CD1c-positive myeloid dendritic cell (primary cell): Measurements from ENCODE around the gene SHC1.
"Not testable (repeated sequence)": the region's sequence is repeated elsewhere in the genome, so short reads cannot be mapped to it uniquely, and the experiment has no call there.

ENCODE experiments used
- DNase-seq: peaks from one replicate; pipeline ENCODE4 v3.0.0-alpha.2; 2016; ENCODE audit errors: extremely low spot score

Gene SHC1

DNA sequence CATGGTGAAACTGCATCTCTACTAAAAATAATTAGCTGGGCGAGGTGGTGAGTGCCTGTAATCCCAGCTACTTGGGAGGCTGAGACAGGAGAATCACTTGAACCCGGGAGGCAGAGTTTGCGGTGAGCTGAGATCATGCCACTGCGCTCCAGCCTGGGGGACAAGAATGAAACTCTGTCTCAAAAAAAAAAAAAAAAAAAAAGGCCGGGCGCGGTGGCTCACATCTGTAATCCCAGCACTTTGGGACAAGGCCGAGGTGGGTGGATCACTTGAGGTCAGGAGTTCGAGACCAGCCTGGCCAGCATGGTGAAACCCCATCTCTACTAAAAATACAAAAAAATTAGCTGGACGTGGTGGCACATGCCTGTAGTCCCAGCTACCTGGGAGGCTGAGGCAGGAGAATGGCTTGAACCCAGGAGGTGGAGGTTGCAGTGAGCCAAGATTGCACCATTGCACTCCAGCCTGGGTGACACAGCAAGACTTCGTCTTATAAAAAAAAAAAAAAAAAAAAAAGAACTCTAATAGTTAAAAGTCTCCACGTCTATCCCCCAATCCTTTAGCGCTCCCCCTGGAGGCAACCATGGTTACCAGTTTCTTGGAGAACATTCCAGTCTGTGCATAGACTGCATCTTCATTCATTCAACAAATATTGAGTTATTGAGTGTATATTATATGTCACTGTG lies 24.9 kb upstream of the SHC1 start:
- not testable (repeated sequence) for DNase-seq

DNA sequence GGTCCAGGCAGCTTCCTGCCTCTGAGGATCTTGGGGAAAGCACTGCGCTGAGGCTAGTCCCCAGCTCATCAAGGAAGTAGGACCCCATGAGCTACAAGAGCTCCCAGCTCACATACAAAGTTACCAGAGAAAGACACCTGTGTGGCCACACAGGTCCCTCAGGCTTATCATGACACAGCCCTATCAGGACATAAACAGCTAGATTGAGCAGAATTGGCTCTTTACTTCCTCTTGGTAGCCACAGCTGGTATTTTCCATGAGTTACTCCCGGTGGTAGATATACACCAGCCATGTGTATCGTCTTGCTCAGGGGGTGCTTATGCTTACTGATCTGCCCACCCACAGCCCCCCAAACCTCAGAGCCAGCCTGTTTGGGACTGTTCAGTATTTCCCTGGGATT lies 24.0 kb upstream of the SHC1 start:
- DNase-seq = no peak

DNA sequence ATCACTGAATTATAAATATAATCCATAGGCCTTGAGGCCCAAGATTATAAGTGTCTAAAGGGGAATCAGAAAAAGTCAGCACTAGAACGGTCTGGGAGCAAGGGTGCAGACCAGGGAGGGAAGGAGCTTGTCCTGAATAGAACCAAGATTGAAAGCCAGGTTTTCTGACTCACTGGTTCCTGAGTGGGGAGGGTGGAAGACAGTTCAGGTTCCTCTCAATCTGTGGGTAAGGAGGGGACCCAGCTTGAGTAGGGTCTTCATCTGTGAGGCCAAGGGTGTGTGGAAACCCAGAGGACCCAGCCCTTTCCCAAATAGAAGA lies 23.7 kb upstream of the SHC1 start:
- no peak for DNase-seq

DNA sequence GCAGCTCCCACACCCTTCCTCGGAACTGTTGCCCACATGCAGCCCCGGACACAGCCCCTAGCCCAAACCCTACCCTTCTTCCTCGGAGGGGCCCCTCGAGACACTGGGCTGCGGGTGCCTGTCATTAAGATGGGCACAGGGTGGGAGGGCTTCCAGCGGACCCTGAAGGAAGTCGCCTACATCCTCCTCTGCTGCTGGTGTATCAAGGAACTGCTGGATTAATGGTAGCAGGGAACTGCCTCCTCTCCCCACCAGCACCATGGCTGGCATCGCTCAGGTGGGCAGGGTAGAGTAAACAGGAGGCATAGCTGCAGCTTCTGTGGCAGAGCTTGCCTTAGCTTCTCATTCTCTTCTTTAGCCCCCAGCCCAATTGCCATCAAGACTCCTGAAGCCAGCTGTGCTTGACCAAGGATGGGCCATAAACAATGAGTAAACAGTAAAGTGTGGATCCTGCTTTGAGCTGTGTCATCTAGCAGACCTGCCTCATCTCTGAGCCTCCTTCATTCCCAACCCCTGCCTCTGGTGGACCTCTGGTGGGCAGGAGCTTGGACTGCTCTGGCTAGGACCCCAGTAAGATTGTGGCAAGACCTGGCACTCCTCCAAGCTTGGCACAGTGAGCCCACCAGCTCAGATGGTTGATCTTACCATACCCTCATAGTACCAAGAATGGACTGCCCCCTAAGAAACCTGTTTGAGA lies 23.2 kb upstream of the SHC1 start, which contains the start of gene LENEP:
Gene LENEP (plus strand): TSS at position 15 of the 697 bp plus-strand sequence. CDS start 22 bp downstream, at position 37.
- no peak for DNase-seq

DNA sequence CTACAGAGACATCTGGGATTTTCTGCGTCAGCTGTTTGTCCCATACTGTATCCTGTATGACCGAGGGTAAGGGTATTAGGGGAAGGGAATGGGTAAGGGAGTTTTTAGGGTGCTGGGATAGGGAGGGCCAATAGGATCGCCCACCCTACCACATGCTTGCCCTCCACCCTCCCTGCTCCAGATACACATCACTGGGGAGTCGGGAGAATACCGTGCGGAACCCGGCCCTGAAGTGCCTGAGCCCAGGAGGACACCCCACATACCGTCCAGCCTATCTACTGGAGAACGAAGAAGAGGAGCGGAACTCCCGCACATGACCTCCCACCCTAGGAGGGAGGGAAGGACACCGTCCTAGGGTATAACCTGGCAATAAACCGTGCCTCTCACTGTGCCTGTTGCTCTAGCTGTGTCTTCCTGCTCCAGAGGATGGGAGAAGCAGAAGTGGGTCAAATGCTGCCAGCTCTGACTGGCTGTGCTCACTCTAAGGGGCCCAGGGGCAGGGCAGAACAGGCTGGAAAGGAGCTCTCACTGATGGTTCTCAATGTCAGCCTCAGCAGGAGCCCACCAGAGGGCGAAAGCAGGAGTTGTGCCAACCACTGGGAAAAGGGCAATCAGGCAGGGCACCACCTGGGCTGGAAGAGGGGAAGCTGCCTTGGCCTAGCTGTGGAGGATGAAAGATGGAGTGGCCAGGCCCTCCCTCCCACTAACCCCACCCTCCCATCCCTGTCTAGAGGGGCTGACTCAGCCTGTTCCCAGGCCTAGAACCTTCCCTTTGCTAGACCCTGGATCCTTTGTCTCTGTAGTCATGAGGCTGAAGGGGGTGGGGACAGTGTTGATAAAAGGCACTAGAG lies 22.4 kb upstream of the SHC1 start:
- no peak for DNase-seq

DNA sequence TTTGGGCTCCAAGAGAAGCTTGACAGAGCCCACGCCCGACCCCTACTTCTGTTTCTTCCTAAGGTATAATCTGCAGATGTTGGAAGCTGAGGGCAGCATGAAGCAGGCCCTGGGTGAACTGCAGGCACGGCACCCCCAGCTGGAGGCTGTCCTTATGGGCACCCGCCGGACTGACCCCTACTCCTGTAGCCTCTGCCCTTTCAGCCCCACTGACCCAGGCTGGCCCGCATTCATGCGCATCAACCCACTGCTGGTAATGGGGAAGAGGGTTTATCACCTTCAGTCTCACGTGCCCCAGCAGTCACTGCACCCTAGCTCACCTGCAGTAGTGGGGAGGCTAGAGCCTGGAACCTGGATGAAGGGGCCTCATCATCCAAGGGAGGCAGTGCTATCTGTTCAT lies 19.7 kb upstream of the SHC1 start:
- no peak for DNase-seq

DNA sequence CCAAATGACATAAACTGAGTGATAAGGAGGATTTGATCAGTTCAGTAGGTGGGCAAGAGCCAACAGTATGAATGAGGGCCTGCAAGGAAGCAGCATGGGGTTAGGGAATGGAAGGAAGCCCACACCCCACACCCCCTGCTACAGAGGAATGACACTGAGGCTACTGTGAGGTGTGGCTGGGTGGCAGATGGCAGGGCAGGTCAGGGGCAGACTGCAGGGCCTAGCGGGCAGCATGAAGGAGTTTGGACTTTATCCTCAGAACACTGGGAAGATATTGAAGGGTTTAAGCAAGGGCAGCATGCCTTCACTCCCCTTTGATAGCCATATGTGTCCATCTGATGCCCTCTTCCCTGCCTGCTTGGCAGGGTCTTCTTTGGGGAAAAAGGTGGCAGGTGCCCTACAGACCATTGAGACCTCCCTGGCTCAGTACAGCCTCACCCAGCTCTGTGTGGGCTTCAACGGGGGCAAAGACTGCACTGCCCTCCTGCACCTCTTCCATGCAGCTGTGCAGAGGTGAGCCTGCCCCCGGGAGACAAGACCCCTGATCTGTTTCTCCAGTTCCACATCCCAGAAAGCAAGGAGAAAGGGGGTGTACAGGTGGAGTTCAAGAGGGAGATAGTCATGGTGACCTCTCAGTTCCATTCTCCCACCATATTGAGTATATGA lies 18.8 kb upstream of the SHC1 start:
- DNase-seq = no peak

DNA sequence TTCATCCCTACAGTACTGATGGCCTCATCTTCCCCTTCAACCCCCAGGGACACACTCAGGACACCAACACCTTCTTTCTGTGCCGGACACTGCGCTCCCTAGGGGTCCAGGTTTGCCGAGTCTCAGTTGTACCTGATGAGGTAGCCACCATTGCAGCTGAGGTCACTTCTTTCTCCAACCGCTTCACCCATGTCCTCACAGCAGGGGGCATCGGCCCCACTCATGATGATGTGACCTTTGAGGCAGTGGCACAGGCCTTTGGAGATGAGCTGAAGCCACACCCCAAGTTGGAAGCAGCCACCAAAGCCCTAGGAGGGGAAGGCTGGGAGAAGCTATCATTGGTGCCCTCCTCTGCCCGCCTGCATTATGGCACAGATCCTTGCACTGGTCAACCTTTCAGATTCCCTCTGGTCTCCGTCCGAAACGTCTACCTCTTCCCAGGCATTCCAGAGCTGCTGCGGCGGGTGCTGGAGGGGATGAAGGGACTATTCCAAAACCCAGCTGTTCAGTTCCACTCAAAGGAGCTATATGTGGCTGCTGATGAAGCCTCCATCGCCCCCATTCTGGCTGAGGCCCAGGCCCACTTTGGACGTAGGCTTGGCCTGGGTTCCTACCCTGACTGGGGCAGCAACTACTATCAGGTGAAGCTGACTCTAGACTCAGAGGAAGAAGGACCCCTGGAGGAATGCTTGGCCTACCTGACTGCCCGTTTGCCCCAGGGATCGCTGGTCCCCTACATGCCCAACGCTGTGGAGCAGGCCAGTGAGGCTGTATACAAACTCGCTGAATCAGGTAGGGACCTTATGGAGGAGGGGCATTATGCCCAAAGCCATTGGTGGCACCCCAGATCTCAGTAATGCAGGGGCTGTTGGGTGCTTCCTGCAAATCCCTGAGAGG lies 17.8 kb upstream of the SHC1 start:
- DNase-seq = no peak

DNA sequence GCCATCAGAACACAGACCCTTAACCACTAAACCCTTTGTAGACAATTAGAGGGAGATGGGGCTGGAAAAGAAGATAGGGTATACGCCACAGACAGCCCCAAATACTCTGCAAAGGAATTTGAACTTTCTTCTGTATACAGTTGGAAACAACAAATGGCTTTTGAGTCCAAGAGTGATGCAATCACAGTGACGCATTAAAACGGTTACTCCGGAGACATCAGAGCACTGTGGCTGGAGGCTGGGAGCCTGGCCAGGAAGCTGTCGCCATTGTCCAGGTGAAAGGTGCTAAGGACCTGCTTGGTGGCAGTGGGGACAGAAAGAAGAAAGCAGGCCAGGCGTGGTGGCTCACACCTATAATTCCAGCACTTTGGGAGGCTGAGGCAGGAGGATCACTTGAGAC lies 16.8 kb upstream of the SHC1 start:
- DNase-seq = no peak

DNA sequence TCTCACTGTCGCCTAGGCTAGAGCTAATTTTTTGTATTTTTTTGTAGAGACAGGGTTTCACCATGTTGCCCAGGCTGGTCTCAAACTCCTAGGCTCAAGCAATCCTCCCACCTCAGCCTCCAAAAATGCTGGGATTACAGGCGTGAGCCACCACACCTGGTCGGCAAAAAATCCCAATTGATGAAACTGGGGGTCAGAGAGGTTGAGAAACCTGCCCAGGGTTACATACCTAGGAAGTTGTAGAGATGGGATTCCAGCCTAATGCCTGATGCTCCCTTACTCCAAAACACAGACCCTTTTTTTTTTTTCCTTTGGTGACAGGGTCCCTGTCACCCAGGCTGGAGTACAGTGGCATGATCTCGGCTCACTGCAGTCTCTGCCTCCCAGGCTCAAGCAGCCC lies 16.2 kb upstream of the SHC1 start:
- not testable (repeated sequence) for DNase-seq

DNA sequence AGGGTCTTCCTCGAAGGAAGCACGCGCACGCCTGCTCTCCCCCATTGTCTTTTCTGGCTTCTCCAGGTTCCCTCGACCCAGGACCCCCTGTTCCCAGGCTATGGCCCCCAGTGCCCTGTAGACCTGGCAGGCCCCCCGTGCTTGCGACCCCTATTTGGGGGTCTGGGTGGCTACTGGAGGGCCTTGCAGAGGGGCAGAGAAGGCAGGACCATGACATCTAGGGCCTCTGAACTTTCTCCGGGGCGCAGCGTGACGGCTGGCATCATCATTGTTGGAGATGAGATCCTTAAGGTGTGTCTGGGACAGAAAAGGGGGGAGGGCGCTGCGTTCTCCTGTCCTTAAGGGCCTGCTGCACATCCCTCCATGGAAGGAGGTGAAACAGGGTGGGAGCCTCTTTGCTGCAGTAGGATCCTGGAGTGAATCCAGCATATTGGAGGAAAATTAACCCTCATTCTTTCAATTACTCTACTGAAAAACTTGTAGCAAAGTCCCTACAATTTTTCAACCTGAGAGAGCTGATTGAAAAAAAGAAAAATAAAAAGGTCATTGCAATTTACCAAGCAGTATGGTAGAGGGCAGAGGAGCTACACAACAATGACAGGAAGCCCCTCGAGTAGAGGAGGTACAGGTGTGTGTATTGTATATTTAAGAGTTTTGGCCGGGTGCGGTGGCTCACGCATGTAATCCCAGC lies 13.4 kb upstream of the SHC1 start:
- no peak for DNase-seq

DNA sequence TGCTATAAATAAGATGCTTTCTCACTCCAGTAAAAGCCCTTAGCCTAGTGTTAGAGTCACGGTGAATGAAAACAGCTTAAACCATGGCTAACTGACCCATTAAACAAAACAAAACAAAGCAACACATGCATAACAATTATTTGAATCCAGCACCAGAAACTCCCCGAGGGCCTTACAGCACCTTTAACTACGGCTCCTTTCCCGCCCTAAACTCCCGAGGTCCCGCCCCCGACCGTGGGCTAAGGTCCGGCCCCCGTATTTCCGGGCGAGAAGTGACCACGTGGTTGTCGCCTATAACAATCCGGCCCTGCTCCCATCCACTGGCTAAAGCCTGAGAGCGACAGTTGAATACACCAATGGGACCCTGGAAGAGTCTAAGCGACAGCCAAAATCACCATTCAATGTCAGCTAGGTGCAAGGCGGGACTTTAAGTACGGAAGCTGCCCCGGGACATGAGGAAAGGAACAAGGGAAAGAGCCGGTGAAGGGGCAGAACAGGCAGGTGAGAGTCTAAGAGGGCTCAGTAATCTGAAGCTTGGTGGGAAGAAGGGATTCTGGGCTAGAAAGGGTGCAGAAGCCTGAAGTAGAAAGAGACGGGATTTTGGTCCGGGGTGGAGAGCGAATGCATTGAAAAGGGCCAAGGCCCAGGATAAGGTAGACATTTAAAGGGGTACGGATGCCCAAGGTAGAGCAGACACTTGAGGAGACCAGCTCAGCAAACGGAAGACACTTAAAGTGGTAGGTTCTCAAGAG lies 12.5 kb upstream of the SHC1 start, which contains the start of gene FLAD1:
Gene FLAD1 (plus strand): TSS at position 448 of the 752 bp plus-strand sequence. CDS start 351 bp downstream, outside the sequence.
- DNase-seq = peak; percentile 99

DNA sequence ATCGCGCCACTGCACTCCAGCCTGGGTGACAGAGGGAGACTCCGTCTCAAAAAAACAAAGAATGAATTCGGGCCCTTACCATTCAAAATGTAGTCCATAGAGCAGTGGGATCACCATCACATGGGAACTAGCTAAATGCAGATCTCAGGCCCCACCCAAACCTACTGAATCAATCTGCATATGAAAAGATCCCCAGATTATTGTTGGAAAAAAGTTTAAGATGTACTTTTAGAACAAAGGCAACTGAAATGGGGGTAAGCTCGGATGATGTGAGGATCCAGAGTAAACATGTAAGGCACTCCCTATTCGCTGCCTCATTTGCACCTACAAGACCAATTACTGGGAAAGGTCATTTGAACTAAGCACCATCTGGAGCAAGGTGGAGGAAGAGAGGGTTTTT lies 11.8 kb upstream of the SHC1 start:
- DNase-seq = no peak

DNA sequence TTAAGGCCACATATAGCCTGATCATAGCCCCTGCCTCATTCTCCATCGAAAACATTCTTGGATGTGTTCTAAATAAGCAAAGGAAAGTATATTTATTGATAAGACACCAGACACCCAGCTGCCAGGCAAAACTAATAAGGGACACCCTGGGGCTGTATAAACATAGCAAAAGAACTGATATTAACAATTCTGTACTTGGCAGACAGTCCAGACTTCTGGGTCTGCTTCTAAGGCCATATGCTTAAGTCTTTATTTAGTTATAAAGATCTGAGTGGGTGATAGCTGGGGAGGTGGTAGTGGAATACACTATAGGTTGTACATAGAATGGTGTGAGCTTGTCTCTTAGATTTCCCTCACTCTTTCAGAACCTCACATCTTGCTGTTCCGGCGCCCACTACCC lies 7.8 kb upstream of the SHC1 start:
- DNase-seq = no peak

DNA sequence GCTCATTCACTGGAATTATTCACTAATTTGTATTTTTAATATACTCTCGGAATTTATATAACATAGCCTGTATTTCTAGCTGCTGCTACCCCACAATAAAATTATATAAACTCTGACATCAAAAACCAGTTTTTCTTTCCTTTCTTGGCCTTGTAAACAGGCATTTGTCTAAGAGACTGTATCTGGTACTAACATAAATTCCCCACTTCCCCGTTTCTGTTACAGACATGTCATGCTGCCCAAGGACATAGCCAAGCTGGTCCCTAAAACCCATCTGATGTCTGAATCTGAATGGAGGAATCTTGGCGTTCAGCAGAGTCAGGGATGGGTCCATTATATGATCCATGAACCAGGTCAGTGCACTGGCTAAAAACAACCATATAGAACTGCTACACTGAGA lies 7.2 kb upstream of the SHC1 start:
- not testable (repeated sequence) for DNase-seq

DNA sequence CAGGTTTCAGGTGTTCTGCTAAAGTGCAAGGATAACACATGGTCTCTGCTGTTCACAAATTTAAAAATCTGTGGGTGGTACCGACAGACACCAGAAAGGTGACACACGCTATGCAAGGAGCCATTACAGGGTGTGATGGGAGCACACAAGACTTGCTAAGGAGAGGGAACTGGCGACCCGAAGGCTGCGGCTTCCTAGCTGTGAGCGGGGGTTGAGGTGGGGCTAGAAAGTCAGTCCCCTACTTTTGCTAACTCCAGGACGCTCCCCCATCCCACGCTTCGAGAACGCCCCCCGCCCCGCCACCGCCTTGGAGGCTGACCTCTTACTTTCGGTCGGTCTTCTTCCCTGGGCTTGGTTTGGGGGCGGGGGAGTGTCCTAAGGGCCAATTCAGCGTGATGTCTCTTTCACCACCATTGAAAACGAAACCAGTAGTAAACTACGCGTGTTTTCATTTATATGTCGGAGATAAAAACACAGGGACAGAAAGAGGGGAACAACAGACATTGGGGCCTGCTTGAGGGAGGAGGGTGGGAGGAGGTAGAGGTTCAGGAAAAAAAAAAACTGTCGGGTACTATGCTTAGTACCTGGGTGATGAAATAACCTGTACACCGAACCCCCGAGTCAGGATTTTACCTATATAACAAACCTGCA lies 5.0 kb upstream of the SHC1 start:
- DNase-seq = peak; percentile 73

DNA sequence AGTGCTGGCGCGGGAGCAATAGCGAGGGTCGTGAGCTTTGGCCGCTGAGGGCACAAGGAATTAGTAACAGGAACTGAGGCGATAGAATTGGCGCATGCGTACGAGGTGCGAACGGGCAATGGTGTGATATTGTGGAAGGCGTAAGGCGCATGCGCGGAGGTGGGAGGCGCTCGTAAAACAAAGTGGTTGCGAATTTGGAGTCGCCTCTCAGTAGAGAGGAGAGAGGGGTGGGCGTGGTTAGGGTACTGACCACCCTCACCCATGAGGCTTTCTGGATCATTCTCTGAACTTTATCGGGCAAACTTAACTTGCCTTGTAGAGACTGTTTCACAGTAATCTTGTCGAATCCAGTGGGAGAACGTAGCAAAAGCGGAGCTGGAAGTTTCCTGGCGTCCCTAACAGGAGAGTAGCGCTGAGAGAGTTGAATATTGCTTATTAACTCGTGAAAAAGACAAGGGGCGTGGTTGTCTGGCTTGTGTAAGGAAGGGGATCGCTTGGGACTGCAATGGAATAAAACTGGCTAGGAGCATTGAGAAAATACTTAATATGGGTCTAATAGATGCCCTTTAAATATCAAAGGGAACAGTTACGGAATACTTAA lies 4.4 kb upstream of the SHC1 start:
- DNase-seq = peak; percentile 99

DNA sequence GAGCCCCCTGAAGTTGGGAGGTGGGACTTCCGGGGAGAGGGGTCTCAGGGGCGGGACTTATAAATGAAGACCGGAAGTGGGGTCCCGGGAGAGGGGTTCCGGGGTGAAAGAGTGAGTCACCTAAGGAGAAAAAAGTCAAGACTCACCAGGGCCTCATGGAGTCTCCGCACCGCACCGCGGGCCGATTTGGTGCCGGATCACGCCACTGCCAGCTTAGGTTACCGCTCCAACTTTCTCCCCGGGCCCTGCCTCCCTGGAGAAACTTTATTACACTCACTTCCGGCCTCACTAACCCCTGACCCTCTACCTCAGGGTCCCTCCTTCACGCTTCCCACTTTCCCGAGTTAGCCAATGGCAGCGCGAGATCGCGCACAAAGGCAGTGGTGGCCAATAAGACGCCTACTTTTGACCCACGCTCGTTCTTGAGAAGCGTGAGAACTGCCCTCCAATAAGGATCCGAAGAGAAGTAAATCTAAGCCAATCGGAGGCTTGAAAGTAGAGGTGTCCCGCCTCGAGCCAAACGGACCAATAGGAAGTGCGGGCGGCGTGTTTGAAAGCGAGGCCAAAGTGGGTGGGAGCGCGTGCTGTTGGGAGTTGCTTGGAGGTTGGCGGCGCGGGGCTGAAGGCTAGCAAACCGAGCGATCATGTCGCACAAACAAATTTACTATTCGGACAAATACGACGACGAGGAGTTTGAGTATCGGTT lies 3.7 kb upstream of the SHC1 start, which contains the start of gene CKS1B:
Gene CKS1B (plus strand): TSS at position 580 of the 706 bp plus-strand sequence. CDS start 65 bp downstream, at position 645.
- DNase-seq = peak; percentile 100
